T-helper 17 cell (primary cell): ENCODE data around the gene CMKLR1. TPM values are rescaled to one million over a fixed set of nuclear protein-coding genes. Genes with fewer than 3 reads are reported as not detected.

Experiments used
- ATAC-seq: fragments of 150-1000 bp; cut with Tn5 transposase; 2 replicates; pipeline ENCODE4 v1.10.0; 2021; ENCODE audit warnings: mild to moderate bottlenecking, moderate library complexity
- DNase-seq, 3 donors: peaks; one replicate each; pipeline versions ENCODE4 v3.0.0 to v3.0.0-alpha.2; 2020 to 2021
- H3K9me3 ChIP-seq: one replicate; pipeline ENCODE4 v1.7.0; 2013; ENCODE audit warnings: low read length, mild to moderate bottlenecking; ENCODE audit not compliant: control insufficient read depth, poor library complexity, severe bottlenecking
- H3K27ac Mint-ChIP-seq: one replicate; pipeline ENCODE4 v1.8.0; 2022; ENCODE audit warnings: mild to moderate bottlenecking, moderate library complexity, mixed read lengths
- H3K27me3 Mint-ChIP-seq: one replicate; pipeline ENCODE4 v1.8.0; 2022; ENCODE audit warnings: mixed read lengths
- H3K36me3 Mint-ChIP-seq: one replicate; pipeline ENCODE4 v1.8.0; 2022; ENCODE audit warnings: low read depth, mixed read lengths
- H3K4me1 Mint-ChIP-seq: one replicate; pipeline ENCODE4 v1.8.0; 2022; ENCODE audit warnings: mild to moderate bottlenecking, mixed read lengths
- H3K4me3 Mint-ChIP-seq: one replicate; pipeline ENCODE4 v1.8.0; 2022; ENCODE audit warnings: mild to moderate bottlenecking, moderate library complexity, mixed read lengths
- total RNA-seq, 4 donors: library from RNA in 2 of 4; stranded (reverse) in 2 of 4; gene quantifications; one replicate each; pipeline ENCODE4 v1.2.3 and lab custom pipeline; 2022 to 2026

CMKLR1 gene
- total RNA-seq, 2 donors from 2014 or later: 0.22 TPM; not detected in 1

DNA sequence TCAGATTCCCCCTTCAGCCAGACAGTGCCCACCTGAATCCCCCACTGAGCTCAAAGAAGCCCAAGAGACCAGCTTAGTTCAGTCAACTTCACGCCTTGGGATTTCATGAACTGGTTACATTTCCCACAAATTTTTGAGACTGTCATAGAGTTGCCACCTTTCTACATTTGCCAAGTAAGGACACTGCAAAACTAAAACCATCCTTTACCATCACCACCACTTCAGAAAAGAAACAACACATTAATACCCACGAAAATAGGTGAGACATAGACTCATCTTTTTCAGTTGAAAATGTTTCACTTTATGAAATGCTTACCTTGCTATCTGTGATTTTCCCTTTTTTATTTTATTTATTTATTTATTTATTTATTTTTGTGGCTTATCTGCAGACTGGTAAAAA, 16.1 kb downstream of the CMKLR1 start:
- ATAC-seq (no peak), DNase-seq (no peak)
- no peaks in the 10 kb centered on the region for H3K9me3 ChIP-seq
- peaks cover 56% of the 10 kb centered on the region for H3K27me3 Mint-ChIP-seq
- H3K36me3 Mint-ChIP-seq: peaks cover 2% of the 10 kb centered on the region
- H3K27ac Mint-ChIP-seq: no peak overlapping the region
- peaks cover 7% of the 10 kb centered on the region for H3K4me1 Mint-ChIP-seq
- H3K4me3 Mint-ChIP-seq: no peak overlapping the region

GRCh38 chr12:108321688-108322087, 17.4 kb downstream of the CMKLR1 start:
- ATAC-seq: no peak
- Mint-ChIP-seq H3K4me3 (no peak overlapping the region), H3K4me1 (peaks cover 7% of the 10 kb centered on the region), H3K27me3 (peaks cover 47% of the 10 kb centered on the region), H3K36me3 (no peaks in the 10 kb centered on the region), H3K27ac (no peak overlapping the region)
- DNase-seq: no peak
- no peaks in the 10 kb centered on the region for H3K9me3 ChIP-seq

DNA sequence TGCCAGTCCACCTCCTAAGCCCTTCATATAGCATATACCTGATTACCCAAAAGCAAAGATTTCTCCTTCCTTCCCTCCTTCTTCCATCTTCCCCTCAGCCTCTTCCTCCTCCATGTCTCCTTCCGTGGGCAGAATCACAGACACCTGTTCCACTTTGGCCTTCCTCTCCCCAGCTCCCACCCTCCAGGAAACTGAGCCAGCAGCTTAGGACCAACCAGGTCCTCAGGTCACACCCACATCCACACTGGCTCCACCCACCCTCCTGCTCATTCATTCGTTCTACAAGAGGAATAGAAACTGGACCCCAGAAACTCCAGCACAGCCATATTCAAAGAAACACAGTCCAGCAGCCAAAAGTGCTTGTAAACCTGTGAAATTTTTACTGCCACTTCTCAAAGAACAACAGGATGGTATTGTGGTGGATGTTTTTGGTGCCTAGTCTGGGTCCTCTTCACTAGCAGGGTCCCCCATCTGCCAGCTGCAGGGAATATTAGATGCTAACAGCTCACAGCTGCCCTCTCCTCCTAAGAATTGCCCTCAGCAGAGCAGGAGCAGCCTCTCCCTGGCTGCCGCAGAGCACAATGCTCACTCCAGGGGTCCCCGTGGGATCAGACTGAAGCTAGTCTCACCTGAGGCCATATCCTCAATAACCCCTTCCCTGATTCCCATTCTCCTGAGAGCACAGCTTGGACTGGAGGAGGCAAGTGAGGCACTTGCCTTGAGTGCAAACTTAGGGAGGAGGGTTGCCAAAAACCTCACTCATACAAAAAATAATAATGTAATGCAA, 18.4 kb downstream of the CMKLR1 start:
- H3K27ac Mint-ChIP-seq: no peak overlapping the region
- no peak overlapping the region for H3K4me3 Mint-ChIP-seq
- ATAC-seq (no peak), DNase-seq (no peak)
- H3K4me1 Mint-ChIP-seq: peaks cover 12% of the 10 kb centered on the region
- H3K36me3 Mint-ChIP-seq: peaks cover 4% of the 10 kb centered on the region
- H3K9me3 ChIP-seq: no peaks in the 10 kb centered on the region
- H3K27me3 Mint-ChIP-seq: peaks cover 45% of the 10 kb centered on the region

DNA sequence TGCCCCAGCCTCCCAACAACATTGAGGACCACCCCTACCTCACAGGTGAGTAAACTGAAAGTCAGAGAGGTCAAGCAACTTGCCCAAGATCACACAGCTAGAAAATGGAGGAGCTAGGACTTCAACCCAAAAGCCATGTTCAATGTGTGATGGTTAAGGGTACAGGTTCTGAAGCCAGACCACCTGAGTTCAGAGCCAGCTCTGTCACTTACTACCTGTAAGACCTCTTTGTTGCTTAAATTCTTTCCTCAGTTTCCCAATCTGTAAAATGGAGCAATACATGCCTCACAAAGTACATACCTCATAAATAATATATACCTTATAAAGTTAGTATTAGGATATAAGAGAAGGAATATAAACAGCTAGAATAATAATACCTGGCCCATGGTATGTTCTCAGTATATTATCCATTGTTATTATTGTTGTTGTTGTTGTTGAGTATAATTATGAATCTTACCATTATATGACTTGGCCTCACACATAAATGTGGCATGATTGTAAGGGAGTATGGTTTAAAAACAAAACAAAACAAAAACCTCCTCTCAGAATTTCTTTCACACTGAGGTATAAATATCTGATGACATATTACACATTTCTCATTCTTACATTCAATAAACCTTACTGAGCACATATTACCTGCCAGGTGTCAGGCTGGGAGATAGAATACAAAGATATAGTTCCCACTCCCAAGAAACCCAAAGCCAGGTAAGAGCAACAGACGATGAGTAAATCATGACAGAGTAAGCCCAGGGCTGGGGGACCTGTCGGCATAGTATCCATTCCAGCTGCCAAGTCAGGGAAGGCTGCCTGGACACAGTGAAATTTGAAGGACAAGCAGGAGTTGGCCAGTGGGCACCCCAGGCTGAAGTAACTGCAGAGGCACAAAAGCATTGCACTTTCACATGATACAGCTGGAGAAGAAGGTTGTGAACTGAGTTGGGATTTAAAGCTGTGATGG, 19.6 kb downstream of the CMKLR1 start:
- no peak overlapping the region for H3K27ac Mint-ChIP-seq
- DNase-seq: no peak

DNA sequence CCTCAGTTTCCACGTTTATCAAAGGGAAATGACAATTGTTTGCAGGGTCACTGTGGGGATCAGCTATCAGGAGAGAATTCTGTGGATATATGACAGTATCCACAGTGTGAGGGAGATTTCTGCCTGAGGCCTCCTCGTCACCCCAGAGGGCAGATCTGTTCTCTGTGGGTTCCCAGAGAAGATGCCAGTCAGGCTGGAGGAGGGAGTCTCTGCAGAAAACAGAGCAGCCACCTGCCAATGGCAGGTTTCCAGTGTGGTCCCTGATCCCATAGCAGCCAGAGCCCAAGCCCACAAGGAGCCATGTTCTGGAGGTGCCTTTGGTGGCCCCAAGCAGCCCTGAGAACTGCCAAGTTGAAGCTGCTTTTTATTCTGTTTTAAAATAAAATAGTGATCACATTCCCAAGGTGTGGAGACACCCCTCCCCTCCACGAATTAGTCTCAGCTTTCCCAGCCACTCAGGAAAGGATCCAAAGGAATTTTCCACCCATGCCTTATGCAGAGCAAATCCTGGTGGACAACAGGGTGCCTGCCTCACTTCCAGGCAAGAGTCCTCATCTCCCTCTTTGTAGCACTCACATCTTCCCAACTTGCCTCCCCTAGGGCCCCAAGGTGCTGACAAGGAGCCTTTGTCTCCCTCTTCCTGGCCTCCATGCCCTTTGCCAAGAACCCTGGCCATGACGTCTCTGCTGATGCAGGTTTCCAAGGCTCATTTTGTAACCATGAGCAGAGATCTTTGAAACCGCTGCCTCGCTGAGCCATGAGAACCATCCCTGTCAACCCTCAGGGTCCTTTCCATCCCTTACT, 20.4 kb downstream of the CMKLR1 start:
- Mint-ChIP-seq H3K27me3 (peaks cover 38% of the 10 kb centered on the region), H3K4me1 (peaks cover 17% of the 10 kb centered on the region), H3K4me3 (no peak overlapping the region), H3K36me3 (peaks cover 4% of the 10 kb centered on the region), H3K27ac (no peak overlapping the region)
- H3K9me3 ChIP-seq: no peaks in the 10 kb centered on the region
- DNase-seq (no peak), ATAC-seq (no peak)

More for the DNA sequence above, 19.6 kb downstream of the CMKLR1 start:
- Mint-ChIP-seq H3K36me3 (peaks cover 4% of the 10 kb centered on the region), H3K27me3 (peaks cover 38% of the 10 kb centered on the region), H3K4me3 (no peak overlapping the region), H3K4me1 (peaks cover 12% of the 10 kb centered on the region)
- ATAC-seq: no peak
- no peaks in the 10 kb centered on the region for H3K9me3 ChIP-seq

GRCh38 chr12:108317308-108318234, 21.5 kb downstream of the CMKLR1 start:
- no peak overlapping the region for H3K27ac Mint-ChIP-seq
- peaks cover 18% of the 10 kb centered on the region for H3K4me1 Mint-ChIP-seq
- no peak overlapping the region for H3K4me3 Mint-ChIP-seq

GRCh38 chr12:108316176-108317086, 22.7 kb downstream of the CMKLR1 start:
- no peak for DNase-seq
- H3K9me3 ChIP-seq: no peaks in the 10 kb centered on the region
- H3K4me3 Mint-ChIP-seq: no peak overlapping the region
- H3K27ac Mint-ChIP-seq: peak overlapping the region; percentile 32
- peaks cover 32% of the 10 kb centered on the region for H3K27me3 Mint-ChIP-seq
- peaks cover 4% of the 10 kb centered on the region for H3K36me3 Mint-ChIP-seq
- peaks cover 17% of the 10 kb centered on the region for H3K4me1 Mint-ChIP-seq
- ATAC-seq: no peak

More at GRCh38 chr12:108317308-108318234, 21.5 kb downstream of the CMKLR1 start:
- ATAC-seq: no peak
- Mint-ChIP-seq H3K36me3 (peaks cover 4% of the 10 kb centered on the region), H3K27me3 (peaks cover 38% of the 10 kb centered on the region)
- DNase-seq: no peak
- H3K9me3 ChIP-seq: no peaks in the 10 kb centered on the region

DNA sequence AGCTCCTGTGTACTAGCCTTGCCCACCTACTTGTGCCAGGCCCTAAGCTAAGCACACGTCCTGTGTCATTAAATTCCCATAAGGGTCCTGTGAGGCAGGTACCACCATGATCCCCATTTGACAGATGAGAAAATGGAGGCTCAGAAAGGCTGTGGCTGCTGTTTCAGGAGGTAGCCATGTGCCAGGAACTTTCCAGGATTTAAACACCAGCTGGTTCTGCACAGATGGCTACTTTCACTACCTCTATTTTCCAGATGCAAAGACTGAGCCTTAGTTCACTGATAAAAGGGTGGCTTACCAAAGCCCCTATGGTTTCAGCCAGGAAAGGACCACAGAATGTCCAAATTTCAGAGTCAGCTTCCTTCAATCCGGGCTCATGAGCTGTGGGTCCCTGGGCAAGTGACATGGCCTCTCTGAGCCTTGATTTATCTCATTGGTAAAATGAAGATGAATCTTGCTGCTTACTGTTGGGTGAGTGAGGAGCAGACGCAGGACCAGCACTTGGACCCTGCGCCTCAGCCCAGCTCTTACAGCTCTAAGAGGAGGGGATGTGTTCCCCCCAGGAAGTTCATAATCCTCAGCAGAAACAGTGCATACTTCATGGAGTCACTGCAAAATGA, 23.5 kb downstream of the CMKLR1 start:
- Mint-ChIP-seq H3K4me3 (no peak overlapping the region), H3K36me3 (peaks cover 4% of the 10 kb centered on the region), H3K27me3 (peaks cover 29% of the 10 kb centered on the region), H3K27ac (peak overlapping the region; percentile 32), H3K4me1 (peaks cover 17% of the 10 kb centered on the region)
- no peak for DNase-seq
- no peaks in the 10 kb centered on the region for H3K9me3 ChIP-seq
- ATAC-seq: no peak

DNA sequence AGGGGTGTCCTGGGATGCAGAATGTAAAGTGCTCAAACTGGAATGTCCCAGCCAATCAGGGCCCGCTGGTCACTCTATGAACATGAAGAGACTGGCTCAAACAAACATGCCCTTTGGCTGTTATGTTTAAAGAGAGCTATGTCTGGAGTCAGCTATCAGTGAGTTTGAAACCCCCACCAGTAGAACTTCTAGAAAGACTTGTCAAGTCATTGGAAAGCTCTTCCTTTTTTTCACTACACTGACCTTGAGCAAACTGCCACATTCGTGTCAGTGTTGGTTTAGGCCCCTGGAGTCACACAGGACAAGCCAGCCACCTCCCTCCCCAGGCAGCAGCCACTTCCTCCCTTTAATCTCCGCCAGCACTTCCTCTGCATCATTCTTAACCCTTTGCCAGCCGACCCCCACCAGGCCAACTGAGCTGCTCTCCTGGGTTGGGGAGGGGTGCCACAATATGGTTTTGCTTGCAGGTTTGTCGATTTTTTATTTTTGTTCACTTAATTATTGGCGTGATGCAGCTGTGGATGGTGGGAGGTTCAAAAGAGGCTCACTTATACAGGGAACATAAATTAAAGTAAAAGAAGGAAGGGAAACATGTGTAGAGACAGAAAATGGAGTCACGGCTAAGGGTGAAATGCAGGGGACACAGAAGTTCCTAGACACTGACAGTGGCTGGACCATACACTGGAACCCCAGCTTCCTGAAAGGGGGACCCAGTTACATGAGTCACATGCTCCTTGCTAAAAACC, 25.3 kb downstream of the CMKLR1 start:
- peaks cover 24% of the 10 kb centered on the region for H3K27me3 Mint-ChIP-seq
- H3K4me1 Mint-ChIP-seq: peaks cover 14% of the 10 kb centered on the region
- peaks cover 4% of the 10 kb centered on the region for H3K36me3 Mint-ChIP-seq
- DNase-seq (no peak), ATAC-seq (peak; percentile 54)
- H3K4me3 Mint-ChIP-seq: peak overlapping the region; percentile 80
- H3K27ac Mint-ChIP-seq: peak overlapping the region; percentile 61
- no peaks in the 10 kb centered on the region for H3K9me3 ChIP-seq

GRCh38 chr12:108313241-108313605, 25.9 kb downstream of the CMKLR1 start:
- H3K9me3 ChIP-seq: no peaks in the 10 kb centered on the region
- H3K4me1 Mint-ChIP-seq: peaks cover 14% of the 10 kb centered on the region
- H3K4me3 Mint-ChIP-seq: no peak overlapping the region
- DNase-seq (no peak), ATAC-seq (no peak)
- peaks cover 21% of the 10 kb centered on the region for H3K27me3 Mint-ChIP-seq
- H3K36me3 Mint-ChIP-seq: peaks cover 4% of the 10 kb centered on the region
- H3K27ac Mint-ChIP-seq: no peak overlapping the region
